ENCODE data around the gene UBE2L3.

UBE2L3 gene

DNA sequence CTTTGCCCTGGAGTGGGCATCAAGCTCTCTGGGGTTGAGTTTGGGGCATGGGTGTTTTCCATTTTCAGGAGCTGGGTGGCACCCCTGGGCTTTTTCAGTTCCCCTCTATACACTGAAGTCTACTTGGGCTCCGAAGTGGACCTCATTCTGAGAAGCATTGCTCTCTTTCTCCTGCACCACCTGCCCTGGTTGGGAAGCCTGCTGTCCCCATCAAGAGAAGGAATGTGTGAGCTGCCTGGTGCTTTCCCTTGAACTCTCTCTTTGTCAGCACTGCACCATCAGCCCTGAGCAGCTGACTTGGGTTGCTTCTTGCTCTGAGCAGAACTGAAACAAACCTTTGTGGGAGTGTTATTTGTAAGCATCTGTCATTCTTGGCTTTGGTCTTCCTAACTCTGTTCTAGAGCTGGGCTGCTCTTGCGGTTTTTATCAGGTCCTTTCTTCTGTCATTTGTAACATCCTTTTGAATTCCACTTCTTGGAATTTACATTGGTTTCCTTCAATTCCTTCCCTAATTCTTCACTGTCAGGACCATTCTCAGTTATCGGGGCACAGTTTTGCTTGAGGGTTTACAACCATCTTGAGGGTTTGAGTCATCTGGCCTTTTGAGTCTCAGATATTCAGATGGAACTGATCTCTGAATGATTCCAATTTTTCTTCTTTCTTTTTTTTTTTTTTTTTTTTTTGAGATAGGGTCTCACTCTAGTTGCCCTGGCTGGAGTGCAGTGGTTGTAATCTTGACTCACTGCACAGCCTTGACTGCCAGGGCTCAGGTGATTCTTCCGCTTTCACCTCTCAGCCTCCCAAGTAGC, 20.5 kb downstream of the UBE2L3 start:
- no peak for DNase-seq (ENCODE audit: extremely low read depth, low read depth)

GRCh38 chr22:21589396-21589795, 21.9 kb downstream of the UBE2L3 start:
- TF ChIP-seq, protein P1, sequence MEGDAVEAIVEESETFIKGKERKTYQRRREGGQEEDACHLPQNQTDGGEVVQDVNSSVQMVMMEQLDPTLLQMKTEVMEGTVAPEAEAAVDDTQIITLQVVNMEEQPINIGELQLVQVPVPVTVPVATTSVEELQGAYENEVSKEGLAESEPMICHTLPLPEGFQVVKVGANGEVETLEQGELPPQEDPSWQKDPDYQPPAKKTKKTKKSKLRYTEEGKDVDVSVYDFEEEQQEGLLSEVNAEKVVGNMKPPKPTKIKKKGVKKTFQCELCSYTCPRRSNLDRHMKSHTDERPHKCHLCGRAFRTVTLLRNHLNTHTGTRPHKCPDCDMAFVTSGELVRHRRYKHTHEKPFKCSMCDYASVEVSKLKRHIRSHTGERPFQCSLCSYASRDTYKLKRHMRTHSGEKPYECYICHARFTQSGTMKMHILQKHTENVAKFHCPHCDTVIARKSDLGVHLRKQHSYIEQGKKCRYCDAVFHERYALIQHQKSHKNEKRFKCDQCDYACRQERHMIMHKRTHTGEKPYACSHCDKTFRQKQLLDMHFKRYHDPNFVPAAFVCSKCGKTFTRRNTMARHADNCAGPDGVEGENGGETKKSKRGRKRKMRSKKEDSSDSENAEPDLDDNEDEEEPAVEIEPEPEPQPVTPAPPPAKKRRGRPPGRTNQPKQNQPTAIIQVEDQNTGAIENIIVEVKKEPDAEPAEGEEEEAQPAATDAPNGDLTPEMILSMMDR (IDR thresholded peaks at IDR 0.05; ENCODE audit: low read depth, low read length), result no peak
- no peak for DNase-seq (ENCODE audit: extremely low read depth, low read depth)

More for the DNA sequence above, 20.5 kb downstream of the UBE2L3 start:
- TF ChIP-seq, protein P1 (IDR thresholded peaks at IDR 0.05; ENCODE audit: low read depth, low read length), result no peak

DNA sequence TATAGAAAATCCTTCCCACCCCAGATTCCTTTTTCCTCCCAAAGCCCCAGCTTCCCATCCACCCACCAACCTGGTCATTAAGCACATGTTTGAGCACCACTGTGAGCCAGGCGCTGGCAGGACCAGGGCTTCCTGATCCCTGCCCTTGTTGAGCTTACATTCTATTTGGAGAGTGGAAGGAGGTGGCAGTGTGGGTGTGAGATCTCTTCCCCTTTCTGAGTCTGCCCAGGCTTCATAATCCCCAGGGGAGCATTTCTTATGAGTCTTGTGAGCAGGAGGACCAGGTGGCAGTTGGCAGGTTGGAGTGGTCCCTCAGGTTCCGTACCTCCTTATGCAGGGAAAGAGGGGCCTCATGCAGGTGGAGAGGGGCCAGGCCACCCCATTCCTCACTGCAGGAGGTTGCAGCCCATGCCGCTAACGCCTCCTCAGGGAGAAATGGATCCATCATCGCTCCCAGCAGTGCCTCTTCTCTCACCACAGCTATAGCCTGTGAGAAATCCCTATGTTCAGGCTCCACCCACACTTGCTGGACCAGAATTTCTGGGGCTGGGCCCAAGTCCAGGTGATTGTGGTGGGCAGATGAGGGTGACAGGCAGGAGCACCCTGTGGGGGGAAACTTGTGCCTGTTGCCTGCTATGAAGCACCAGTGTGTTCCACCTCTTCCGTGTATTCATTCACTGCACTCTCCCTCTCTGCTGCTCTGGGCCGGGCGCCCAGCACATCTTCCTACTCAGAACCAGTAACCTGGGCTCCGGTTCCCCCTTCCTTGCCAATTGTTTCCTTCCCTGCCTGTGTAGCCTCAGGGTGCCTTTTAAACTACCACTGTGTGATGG, 23.5 kb downstream of the UBE2L3 start:
- TF ChIP-seq, protein P1 (IDR thresholded peaks at IDR 0.05; ENCODE audit: low read depth, low read length), result no peak
- no peak for DNase-seq (ENCODE audit: extremely low read depth, low read depth)

- TF ChIP-seq, protein P1 (IDR thresholded peaks at IDR 0.05; ENCODE audit: low read depth, low read length), result no peak
- no peak for DNase-seq (ENCODE audit: extremely low read depth, low read depth)
Measured at GRCh38 chr22:21591695-21592094, 24.2 kb downstream of the UBE2L3 start.

- TF ChIP-seq, protein P1 (IDR thresholded peaks at IDR 0.05; ENCODE audit: low read depth, low read length), result no peak
Measured at GRCh38 chr22:21592422-21592821, 24.9 kb downstream of the UBE2L3 start.

GRCh38 chr22:21593406-21594232, 26.1 kb downstream of the UBE2L3 start:
- TF ChIP-seq, protein P1 (IDR thresholded peaks at IDR 0.05; ENCODE audit: low read depth, low read length), result no peak; the same call in 1 of the 2 replicates
- DNase-seq (ENCODE audit: extremely low read depth, low read depth), result no peak

More at GRCh38 chr22:21592422-21592821, 24.9 kb downstream of the UBE2L3 start:
- DNase-seq (ENCODE audit: extremely low read depth, low read depth), result no peak

Data from AG09319 (cell line).